AG09309 (cell line): ENCODE results near the gene PACS1.

ENCODE experiments used
- DNase-seq: peaks from one replicate; pipeline ENCODE4 v3.0.0-alpha.2; 2010; ENCODE audit warnings: low read depth
- H3K4me3 ChIP-seq: 2 replicates; pipeline ENCODE4 v1.5.1; 2011; ENCODE audit warnings: mild to moderate bottlenecking, low read depth, low read length, moderate library complexity; ENCODE audit not compliant: control insufficient read depth
- CTCF ChIP-seq: IDR thresholded peaks from 2 replicates; pipeline ENCODE4 v1.5.1; 2011; ENCODE audit warnings: mild to moderate bottlenecking, low read depth, low read length, inconsistent platforms; ENCODE audit not compliant: insufficient read depth, control insufficient read depth; ENCODE audit errors: missing control alignments

PACS1 gene

GRCh38 chr11:66258473-66258893 lies 188.4 kb downstream of the PACS1 start:
- no peak for TF ChIP-seq CTCF
- DNase-seq, result no peak
- peak overlapping the region; percentile 87 for H3K4me3 ChIP-seq

- DNase-seq, result no peak
- H3K4me3 ChIP-seq, result no peak overlapping the region
- no peak for TF ChIP-seq CTCF
Observed at GRCh38 chr11:66259225-66259624, 189.2 kb downstream of the PACS1 start.

- no peak for TF ChIP-seq CTCF
- no peak for DNase-seq
- H3K4me3 ChIP-seq, result no peak overlapping the region
Observed at GRCh38 chr11:66259956-66260355, 189.9 kb downstream of the PACS1 start.

- no peak for TF ChIP-seq CTCF
- DNase-seq, result no peak
- no peak overlapping the region for H3K4me3 ChIP-seq
Observed at GRCh38 chr11:66261578-66261977, 191.5 kb downstream of the PACS1 start.

GRCh38 chr11:66262191-66262590 lies 192.1 kb downstream of the PACS1 start:
- H3K4me3 ChIP-seq, result no peak overlapping the region
- no peak for TF ChIP-seq CTCF
- no peak for DNase-seq

GRCh38 chr11:66262696-66263095 lies 192.6 kb downstream of the PACS1 start:
- no peak for DNase-seq
- H3K4me3 ChIP-seq, result no peak overlapping the region
- no peak for TF ChIP-seq CTCF

- no peak for DNase-seq
- no peak for TF ChIP-seq CTCF
- no peak overlapping the region for H3K4me3 ChIP-seq
Observed at GRCh38 chr11:66263231-66263630, 193.2 kb downstream of the PACS1 start.
